Smooth muscle cell (in vitro differentiated cells): ENCODE results near the gene CTTNBP2. TPM values are rescaled to one million over a fixed set of nuclear protein-coding genes. Genes with fewer than 3 reads are reported as not detected.

ENCODE experiments used
- DNase-seq: peaks from one replicate; lab custom pipeline; 2025; ENCODE audit not compliant: unreplicated experiment; lab: John Stamatoyannopoulos, UW
- H2AFZ ChIP-seq: fragments of 200-600 bp; sonication (generic); 2 replicates; pipeline ENCODE4 v1.6.0; 2016; ENCODE audit warnings: antibody characterized with exemption, low read depth, mild to moderate bottlenecking
- H3F3A ChIP-seq: fragments of 200-600 bp; sonication (generic); 2 replicates; pipeline ENCODE4 v1.6.0; 2017; ENCODE audit warnings: antibody characterized with exemption, low read depth
- H3K27ac ChIP-seq: fragments of 200-600 bp; sonication (generic); 2 replicates; pipeline ENCODE4 v1.5.1; 2016; ENCODE audit warnings: low read depth, mild to moderate bottlenecking
- H3K27me3 ChIP-seq: fragments of 200-600 bp; sonication (generic); 2 replicates; pipeline ENCODE4 v1.6.1; 2016; ENCODE audit warnings: low read depth, mild to moderate bottlenecking
- H3K36me3 ChIP-seq: fragments of 200-600 bp; sonication (generic); 2 replicates; pipeline ENCODE4 v1.5.1; 2016; ENCODE audit warnings: low read depth
- H3K4me1 ChIP-seq: fragments of 200-600 bp; sonication (generic); 2 replicates; pipeline ENCODE4 v1.5.1; 2016; ENCODE audit warnings: low read depth
- H3K4me2 ChIP-seq: fragments of 200-600 bp; sonication (generic); 2 replicates; pipeline ENCODE4 v1.6.0; 2016; ENCODE audit warnings: mild to moderate bottlenecking
- H3K4me3 ChIP-seq: fragments of 200-600 bp; sonication (generic); 2 replicates; pipeline ENCODE4 v1.5.1; 2016; ENCODE audit warnings: mild to moderate bottlenecking
- H3K79me2 ChIP-seq: fragments of 200-600 bp; sonication (generic); 2 replicates; pipeline ENCODE4 v1.6.0; 2016; ENCODE audit warnings: low read depth, mild to moderate bottlenecking
- H3K9ac ChIP-seq: fragments of 200-600 bp; sonication (generic); 2 replicates; pipeline ENCODE4 v1.6.0; 2016; ENCODE audit warnings: low read depth
- H3K9me3 ChIP-seq: fragments of 200-600 bp; sonication (generic); replicated peaks from 2 replicates; pipeline ENCODE4 v1.5.1; 2016; ENCODE audit warnings: low read depth
- H4K20me1 ChIP-seq: fragments of 200-600 bp; sonication (generic); 2 replicates; pipeline ENCODE4 v1.6.0; 2016; ENCODE audit warnings: low read depth
- CTCF ChIP-seq: fragments of 200-600 bp; sonication (generic); IDR thresholded peaks from 2 replicates; pipeline ENCODE4 v1.5.1; 2017; ENCODE audit warnings: borderline replicate concordance, mild to moderate bottlenecking, antibody characterized with exemption; ENCODE audit not compliant: insufficient read depth, poor library complexity, severe bottlenecking
- WGBS: methylation state at CpG from one replicate; pipeline ENCODE4 v1.1.7; 2016; ENCODE audit warnings: low lambda C conversion rate; 5-methylcytosine and 5-hydroxymethylcytosine counted together
- polyA plus RNA-seq: library from polyadenylated mRNA; unstranded; fragments of >200 nt; fragmentation: Nextera tagmentation; extraction: Ambion mirVana; gene quantifications from 2 replicates; pipeline ENCODE4 v1.2.1, GENCODE V29; 2016
- total RNA-seq: library from RNA; depleted of rRNA; stranded (reverse); fragments of >200 nt; gene quantifications from 2 replicates; pipeline ENCODE4 v1.2.3, GENCODE V29; 2014

CTTNBP2 gene
- total and polyA plus RNA-seq, 2 experiments from 2014 or later = 4.8 to 42.3 TPM

DNA sequence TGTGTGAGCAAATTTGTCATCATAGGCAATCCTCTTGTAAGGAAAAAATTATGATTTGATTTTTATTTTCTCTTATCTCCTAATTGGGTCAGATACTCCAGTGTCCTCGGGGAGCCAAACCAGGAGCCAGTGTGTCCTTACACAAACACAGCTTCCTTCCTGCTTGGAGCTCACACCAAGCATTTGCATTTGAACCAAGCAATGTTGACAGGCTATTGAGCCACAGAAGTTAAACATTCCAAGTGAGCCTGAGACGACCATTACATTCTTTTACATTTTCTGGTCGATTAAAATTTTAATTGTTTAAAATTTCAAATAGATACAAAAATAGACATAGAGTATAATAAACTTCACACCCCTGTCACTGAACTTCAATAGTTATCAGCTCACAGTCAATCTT lies 198.6 kb downstream of the CTTNBP2 start:
- no peak for DNase-seq
- no peak overlapping the region for H2AFZ ChIP-seq
- no peaks in the 10 kb centered on the region for H3K79me2 ChIP-seq
- no peak overlapping the region for H3K9ac ChIP-seq
- H3K4me1 ChIP-seq = peaks cover 3% of the 10 kb centered on the region
- no peaks in the 10 kb centered on the region for H4K20me1 ChIP-seq
- H3K4me2 ChIP-seq = no peak overlapping the region
- no peak overlapping the region for H3K4me3 ChIP-seq
- 5% methylated on average over 3 of the region's 3 CpGs for WGBS
- H3K27me3 ChIP-seq = no peaks in the 10 kb centered on the region
- no peaks in the 10 kb centered on the region for H3K36me3 ChIP-seq
- H3F3A ChIP-seq = no peaks in the 10 kb centered on the region
- H3K9me3 ChIP-seq = no peaks in the 10 kb centered on the region
- H3K27ac ChIP-seq = no peak overlapping the region
- no peak for TF ChIP-seq CTCF

- no peak overlapping the region for H3K27ac ChIP-seq
- no peaks in the 10 kb centered on the region for H3K9me3 ChIP-seq
- DNase-seq = no peak
- H3K9ac ChIP-seq = no peak overlapping the region
- H3K4me1 ChIP-seq = peaks cover 3% of the 10 kb centered on the region
- H3K36me3 ChIP-seq = no peaks in the 10 kb centered on the region
- H3K4me3 ChIP-seq = peak overlapping the region; percentile 28
- H3K4me2 ChIP-seq = peak overlapping the region; percentile 78
- H2AFZ ChIP-seq = peak overlapping the region; percentile 43
- peak; percentile 40 for TF ChIP-seq CTCF
- no peaks in the 10 kb centered on the region for H4K20me1 ChIP-seq
- H3F3A ChIP-seq = no peaks in the 10 kb centered on the region
- H3K79me2 ChIP-seq = no peaks in the 10 kb centered on the region
- H3K27me3 ChIP-seq = no peaks in the 10 kb centered on the region
Observed at GRCh38 chr7:117673839-117674238, 199.4 kb downstream of the CTTNBP2 start.

- Histone ChIP-seq H3K27ac (no peak overlapping the region), H3K27me3 (no peaks in the 10 kb centered on the region), H3K4me3 (peak overlapping the region; percentile 28), H4K20me1 (no peaks in the 10 kb centered on the region), H2AFZ (peak overlapping the region; percentile 43), H3K79me2 (no peaks in the 10 kb centered on the region), H3K4me1 (peaks cover 3% of the 10 kb centered on the region), H3K4me2 (peak overlapping the region; percentile 78), H3F3A (no peaks in the 10 kb centered on the region), H3K9ac (no peak overlapping the region), H3K36me3 (no peaks in the 10 kb centered on the region), H3K9me3 (no peaks in the 10 kb centered on the region)
- DNase-seq = no peak
- 17% methylated on average over 14 of the region's 14 CpGs for WGBS
- no peak for TF ChIP-seq CTCF
Observed at GRCh38 chr7:117673367-117673766, 199.9 kb downstream of the CTTNBP2 start.

DNA sequence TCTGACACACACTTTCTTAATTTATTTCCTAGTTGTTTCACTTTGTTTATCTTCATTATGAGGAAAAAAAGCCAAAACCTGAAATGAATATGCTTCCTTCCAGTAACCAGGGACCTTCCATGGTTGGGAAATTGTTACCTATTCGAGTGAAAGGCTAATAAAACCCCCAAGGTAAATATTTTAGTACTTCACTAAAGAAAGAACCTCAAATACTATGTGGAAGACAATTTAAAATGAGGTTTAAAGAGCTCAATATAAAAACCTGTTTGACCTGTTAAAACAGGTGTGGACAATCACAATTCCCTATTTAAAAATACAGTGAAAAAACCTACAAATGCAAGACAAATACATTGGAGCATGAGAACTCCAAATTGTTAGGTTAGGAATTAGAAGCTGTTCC lies 200.8 kb downstream of the CTTNBP2 start:
- no peak overlapping the region for H3K4me2 ChIP-seq
- H3K4me3 ChIP-seq = no peak overlapping the region
- H3K4me1 ChIP-seq = peaks cover 3% of the 10 kb centered on the region
- H3K36me3 ChIP-seq = no peaks in the 10 kb centered on the region
- TF ChIP-seq CTCF = no peak
- WGBS = 68% methylated on average over 1 of the region's 1 CpG
- no peak overlapping the region for H2AFZ ChIP-seq
- H3K9ac ChIP-seq = no peak overlapping the region
- no peaks in the 10 kb centered on the region for H3K9me3 ChIP-seq
- DNase-seq = no peak
- no peaks in the 10 kb centered on the region for H3K79me2 ChIP-seq
- no peaks in the 10 kb centered on the region for H4K20me1 ChIP-seq
- no peaks in the 10 kb centered on the region for H3F3A ChIP-seq
- no peaks in the 10 kb centered on the region for H3K27me3 ChIP-seq
- H3K27ac ChIP-seq = no peak overlapping the region
